GM18517 (cell line): Measurements from ENCODE around the gene DNAJC30.

Source experiments
- ATAC-seq: cut with Tn5 transposase; IDR thresholded peaks from one replicate; pipeline ENCODE4 v1.9.1; 2021; ENCODE audit warnings: mild to moderate bottlenecking, moderate library complexity; ENCODE audit not compliant: unreplicated experiment

The DNAJC30 gene

GRCh38 chr7:73650524-73650923, 32.7 kb downstream of the DNAJC30 start:
- no peak for ATAC-seq

- no peak for ATAC-seq
Measured at GRCh38 chr7:73649576-73649975, 33.7 kb downstream of the DNAJC30 start.

- no peak for ATAC-seq
Measured at GRCh38 chr7:73648593-73649332, 34.5 kb downstream of the DNAJC30 start.

- no peak for ATAC-seq
Measured at GRCh38 chr7:73647725-73648592, 35.3 kb downstream of the DNAJC30 start.

DNA sequence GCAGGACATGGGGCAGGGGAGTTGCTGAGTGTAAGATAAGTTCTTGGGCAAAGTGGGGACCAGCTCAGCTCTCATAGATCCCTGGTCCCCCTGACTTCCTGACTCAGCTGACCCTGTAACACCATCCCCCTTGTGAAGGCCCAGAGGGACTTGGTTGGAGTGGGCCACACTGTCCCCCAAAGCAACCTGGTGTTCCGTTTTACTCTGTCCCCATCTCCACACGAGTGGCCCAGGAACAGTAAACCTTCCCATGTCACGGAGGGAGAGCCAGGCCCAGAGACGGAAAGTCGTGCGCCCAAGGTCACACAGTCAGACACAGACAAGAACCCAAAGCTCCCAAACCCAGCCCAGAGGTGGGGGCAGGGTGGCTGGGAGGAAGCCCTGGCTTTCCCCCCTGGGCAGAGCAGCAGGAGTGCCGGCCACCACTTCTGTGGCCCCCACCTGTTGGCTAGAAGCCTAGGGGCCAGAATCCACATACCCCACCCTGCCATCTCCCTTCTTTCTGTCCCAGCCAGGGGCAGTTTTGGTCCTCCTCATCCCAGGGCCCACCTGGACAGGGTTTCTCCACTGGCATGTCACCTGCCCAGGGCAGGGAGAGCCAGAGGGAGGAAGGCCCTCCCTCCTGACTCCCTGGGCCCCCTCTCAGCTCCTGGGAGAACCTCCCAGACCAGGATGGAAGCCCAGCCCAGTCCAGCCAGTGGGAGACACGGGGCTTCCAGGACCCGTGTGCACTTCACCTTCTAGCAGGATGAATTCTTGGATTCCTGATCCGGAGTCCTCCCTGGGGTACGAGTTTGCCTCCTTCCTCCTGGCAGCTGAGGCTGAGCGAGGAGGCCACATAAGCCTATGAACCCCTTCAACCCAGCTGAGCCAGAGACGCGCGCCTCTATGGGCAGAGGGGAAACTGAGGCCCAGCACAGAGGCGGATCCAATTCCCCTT, 36.2 kb downstream of the DNAJC30 start:
- no peak for ATAC-seq

DNA sequence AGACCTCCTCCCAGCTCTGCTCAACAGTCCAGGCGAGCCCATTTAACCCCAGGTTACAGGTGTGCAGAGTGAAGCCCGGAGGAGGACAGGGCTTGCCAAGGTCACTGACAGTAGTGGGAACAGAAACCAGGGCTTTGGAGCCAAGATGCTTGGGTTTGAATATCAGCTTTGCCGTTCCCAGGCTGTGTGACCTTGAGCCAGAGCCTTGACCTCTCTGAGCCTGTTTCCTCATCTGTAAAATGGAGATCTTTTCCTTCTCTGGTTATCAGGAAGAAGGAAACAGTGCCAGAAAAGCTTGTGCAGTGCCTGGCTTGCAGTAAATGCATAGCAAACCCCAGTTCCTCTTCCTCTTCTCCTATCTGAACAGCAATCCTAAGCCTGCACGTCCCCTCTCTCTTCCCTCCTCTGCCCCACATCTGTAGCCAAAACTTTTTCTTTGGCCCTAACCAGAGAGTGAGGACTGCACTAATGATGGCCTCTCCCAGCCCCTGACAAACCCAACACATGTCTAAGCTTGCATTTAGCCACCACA, 37.5 kb downstream of the DNAJC30 start:
- no peak for ATAC-seq

DNA sequence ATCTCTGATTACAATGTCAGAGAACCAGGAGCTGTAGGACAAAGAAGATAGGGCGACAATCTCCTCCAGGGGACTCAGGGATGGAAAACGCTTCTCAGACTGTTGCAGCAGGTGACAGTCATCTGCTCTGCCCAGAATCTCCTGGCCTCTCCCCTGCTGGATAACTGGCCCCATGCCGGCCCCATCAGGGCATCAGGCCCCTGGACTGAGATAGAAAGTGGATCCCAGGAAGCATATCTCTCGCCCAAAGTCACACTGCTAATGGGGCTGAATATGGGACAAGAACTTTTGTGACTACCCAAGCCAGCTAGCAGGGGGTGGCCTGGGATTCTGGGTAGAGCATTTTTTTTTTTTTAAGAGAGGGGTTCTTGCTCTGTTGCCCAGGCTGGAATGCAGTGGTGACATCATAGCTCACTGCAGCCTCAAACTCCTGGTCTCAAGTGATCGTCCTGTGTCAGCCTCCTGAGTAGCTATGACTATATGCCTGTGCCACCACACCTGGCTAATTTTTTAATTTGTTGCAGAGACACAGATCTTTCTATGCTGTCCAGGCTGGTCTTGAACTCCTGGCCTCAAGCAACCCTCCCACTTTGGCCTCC, 38.5 kb downstream of the DNAJC30 start:
- ATAC-seq = no peak

GRCh38 chr7:73642834-73643233, 40.4 kb downstream of the DNAJC30 start:
- ATAC-seq = no peak

DNA sequence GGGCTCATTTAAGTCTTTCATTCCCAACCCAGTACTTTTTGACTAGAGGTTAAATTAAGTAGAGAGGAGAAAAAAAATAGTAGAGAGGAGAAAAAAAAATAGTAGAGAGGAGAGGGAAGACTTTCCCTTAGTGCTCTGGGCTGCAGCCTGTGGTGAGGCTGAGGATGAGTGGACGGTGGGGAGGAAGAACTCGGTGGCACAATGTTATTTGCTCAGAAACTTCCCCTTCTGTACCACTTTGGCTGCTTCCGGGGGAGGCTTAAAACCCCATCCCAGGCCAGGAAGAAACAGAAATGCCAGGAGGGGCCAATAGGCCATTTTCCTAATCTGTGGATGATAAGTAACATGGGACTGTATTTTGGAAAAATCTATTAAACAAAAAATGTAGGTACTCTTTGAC, 44.3 kb downstream of the DNAJC30 start:
- no peak for ATAC-seq

DNA sequence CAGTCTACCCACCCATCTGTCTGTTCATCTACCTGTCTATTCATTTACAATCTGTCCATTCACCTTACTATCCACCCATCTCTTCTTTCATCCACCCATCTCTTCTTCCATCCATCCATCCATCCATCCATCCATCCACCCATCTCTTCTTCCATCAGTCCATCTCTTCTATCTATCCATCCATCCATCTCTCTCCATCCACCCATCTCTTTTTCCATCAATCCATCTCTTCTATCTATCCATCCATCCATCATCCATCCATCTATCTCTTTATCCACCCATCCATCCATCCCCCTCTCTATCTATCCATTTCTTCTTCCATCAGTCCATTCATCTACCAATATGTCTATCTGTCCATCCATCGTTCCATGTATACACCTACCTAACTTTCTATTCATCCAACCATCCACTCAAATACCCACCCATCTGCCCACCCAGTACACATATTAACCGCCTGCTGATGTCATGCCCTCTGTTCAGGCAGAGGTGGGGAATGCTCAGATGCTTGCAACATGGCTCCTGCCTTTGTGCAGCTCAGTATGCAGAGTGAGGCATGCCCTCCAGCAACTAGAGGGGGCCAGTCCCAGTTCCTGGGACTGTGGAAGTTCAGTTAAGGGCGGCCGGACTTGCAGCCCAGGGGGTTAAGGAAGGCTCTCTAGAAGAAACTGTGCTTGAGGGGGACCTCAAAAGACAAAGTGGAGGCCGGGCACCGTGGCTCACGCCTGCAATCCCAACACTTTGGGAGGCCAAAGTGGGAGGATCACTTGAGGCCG, 47.6 kb downstream of the DNAJC30 start:
- no peak for ATAC-seq

DNA sequence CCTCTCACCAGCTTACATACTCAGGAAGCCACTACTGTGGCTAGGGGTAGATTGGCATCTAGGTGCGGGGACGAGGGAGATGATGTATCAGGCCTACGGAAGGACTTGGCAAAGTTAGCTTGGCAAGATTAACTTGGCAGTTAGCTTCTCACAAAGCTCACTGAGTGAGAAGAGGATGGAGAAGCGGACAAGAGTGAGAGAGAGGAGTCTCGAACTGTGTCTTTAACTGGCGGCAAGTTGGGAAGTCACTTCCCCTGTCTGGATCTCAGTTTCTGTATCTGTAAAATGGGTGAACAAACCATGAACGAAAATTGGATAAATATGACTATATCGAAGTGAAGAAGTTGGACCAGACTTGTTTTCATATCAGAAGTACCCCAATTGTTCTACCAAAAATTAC, 49.4 kb downstream of the DNAJC30 start:
- no peak for ATAC-seq

DNA sequence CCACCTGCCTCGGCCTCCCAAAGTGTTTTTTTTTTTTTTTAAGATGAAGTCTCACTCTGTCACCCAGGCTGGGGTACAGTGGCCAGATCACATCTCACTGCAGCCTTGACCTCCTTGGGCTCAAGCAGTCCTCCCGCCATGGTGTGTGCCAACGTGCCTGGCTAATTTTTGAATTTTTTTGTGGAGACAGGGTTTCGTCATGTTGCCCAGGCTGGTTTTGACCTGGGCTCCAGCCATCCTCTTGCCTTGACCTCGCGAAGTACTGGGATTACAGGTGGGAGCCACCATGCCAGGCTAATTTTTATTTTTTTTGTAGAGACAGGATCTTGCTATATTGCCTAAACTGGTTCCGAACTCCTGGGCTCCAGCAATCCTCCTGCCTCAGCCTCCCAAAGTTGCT, 49.9 kb downstream of the DNAJC30 start:
- ATAC-seq = no peak

- ATAC-seq = no peak
Measured at GRCh38 chr7:73631558-73631957, 51.7 kb downstream of the DNAJC30 start.
